H1 (cell line): ENCODE measurements around the gene RPTOR. TPM values are rescaled to one million over a fixed set of nuclear protein-coding genes. Genes with fewer than 3 reads are reported as not detected.

Source experiments
- BRCA1 ChIP-seq: IDR thresholded peaks from 2 replicates; pipeline ENCODE4 v1.6.1; 2012; ENCODE audit warnings: low read depth, low read length, improper control_type of control experiment
- SIN3A ChIP-seq, 2 experiments: IDR thresholded peaks in 1 of 2; conservative IDR thresholded peaks in 1 of 2; 2 replicates each; pipeline ENCODE4 v1.6.1; 2011 to 2012; ENCODE audit warnings: low read length in 2 of 2, improper control_type of control experiment in 1 of 2, low read depth in 1 of 2, mild to moderate bottlenecking in 1 of 2
- SUZ12 ChIP-seq: fragments of 200-600 bp; sonication (generic); IDR thresholded peaks from 2 replicates; pipeline ENCODE4 v1.6.1; 2012; ENCODE audit warnings: mild to moderate bottlenecking, inconsistent platforms, low read length, moderate library complexity, mixed read lengths
- TBP ChIP-seq: IDR thresholded peaks from 2 replicates; pipeline ENCODE4 v1.6.1; 2011; ENCODE audit warnings: low read depth, low read length, improper control_type of control experiment
- polyA plus RNA-seq, 7 experiments: library from polyadenylated mRNA; depleted of rRNA in 3 of 7; stranded (reverse) in 5 of 7; unstranded in 2 of 7; fragments of >200 nt in 5 of 7; fragments of 200-250 nt in 2 of 7; gene quantifications; 1 replicate in 5 of 7; 2 replicates in 1 of 7; 4 replicates in 1 of 7; pipeline versions ENCODE4 v1.2.1 to v1.2.3, GENCODE V29; 2011 to 2013; ENCODE audit warnings: missing spikeins in 2 of 7, mixed read lengths in 2 of 7
- total RNA-seq: library from RNA; stranded (reverse); fragmentation: NEBNext Ultra II Directional; extraction: Animal tissue kit (Norgen Biotek cat#: 25700); gene quantifications from 2 replicates; pipeline ENCODE4 v1.2.1, GENCODE V29; 2021

Gene RPTOR
- total and polyA plus RNA-seq, 2 of the 8 experiments (the other 6 are each of a cell fraction or from before 2014, with no cell fraction given), result 6.9 to 28.7 TPM

DNA sequence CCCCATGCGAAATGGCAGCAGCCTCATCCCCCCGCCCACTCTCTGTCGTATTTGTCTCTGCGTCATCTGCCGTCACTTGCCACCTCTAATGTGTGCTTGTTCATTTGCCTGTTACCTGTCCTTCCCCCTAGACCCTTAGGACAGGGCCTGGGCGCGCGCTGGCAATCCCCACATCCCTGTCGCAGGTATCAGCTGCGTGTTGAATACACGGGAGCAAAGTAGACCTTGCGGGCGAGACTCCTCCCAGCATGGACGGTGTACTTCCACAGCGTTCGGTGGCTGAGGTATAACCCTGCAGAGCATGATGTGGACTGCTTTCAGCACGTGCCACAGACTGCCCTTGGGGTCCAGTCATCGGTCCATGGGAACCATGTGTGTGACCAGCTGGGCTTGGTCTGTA, 276.9 kb downstream of the RPTOR start (continued):
- TF ChIP-seq BRCA1 (no peak), SUZ12 (no peak), TBP (no peak), SIN3A (conservative IDR thresholded peaks at IDR 0.05 in 1 of 2, IDR thresholded peaks at IDR 0.05 in 1 of 2; ENCODE audit: low read depth in 1 of 2, low read length in 2 of 2) (no peak)
- TF ChIP-seq, all 59 proteins: peak for 0
